Central memory CD4-positive, alpha-beta T cell (primary cell): ENCODE results near the gene GSTO1.

Experiments
- DNase-seq: peaks from one replicate; pipeline ENCODE4 v3.0.0; 2022

Gene GSTO1

GRCh38 chr10:104277785-104278184 lies 23.1 kb downstream of the GSTO1 start:
- DNase-seq: no peak

GRCh38 chr10:104279550-104280259 lies 25.0 kb downstream of the GSTO1 start:
- DNase-seq: no peak

GRCh38 chr10:104281694-104282093 lies 27.0 kb downstream of the GSTO1 start:
- DNase-seq: no peak

- no peak for DNase-seq
Measured at GRCh38 chr10:104284846-104285245, 30.2 kb downstream of the GSTO1 start.

- no peak for DNase-seq
Measured at GRCh38 chr10:104286939-104287338, 32.2 kb downstream of the GSTO1 start.

- DNase-seq: no peak
Measured at GRCh38 chr10:104288355-104288754, 33.7 kb downstream of the GSTO1 start.

GRCh38 chr10:104291439-104291951 lies 36.8 kb downstream of the GSTO1 start:
- DNase-seq: peak; percentile 82

- DNase-seq: no peak
Measured at GRCh38 chr10:104293011-104293410, 38.3 kb downstream of the GSTO1 start.

- DNase-seq: no peak
Measured at GRCh38 chr10:104293781-104294321, 39.2 kb downstream of the GSTO1 start.

GRCh38 chr10:104296687-104297436 lies 42.2 kb downstream of the GSTO1 start:
- DNase-seq: no peak

- DNase-seq: no peak
Measured at GRCh38 chr10:104297697-104298660, 43.3 kb downstream of the GSTO1 start.

- DNase-seq: no peak
Measured at GRCh38 chr10:104299031-104299904, 44.6 kb downstream of the GSTO1 start.

- no peak for DNase-seq
Measured at GRCh38 chr10:104300002-104300735, 45.5 kb downstream of the GSTO1 start.

- no peak for DNase-seq
Measured at GRCh38 chr10:104300736-104301292, 46.1 kb downstream of the GSTO1 start.

- no peak for DNase-seq
Measured at GRCh38 chr10:104301907-104302690, 47.4 kb downstream of the GSTO1 start.

- no peak for DNase-seq
Measured at GRCh38 chr10:104303594-104304355, 49.1 kb downstream of the GSTO1 start.

- no peak for DNase-seq
Measured at GRCh38 chr10:104304356-104304745, 49.7 kb downstream of the GSTO1 start.

GRCh38 chr10:104304927-104305326 lies 50.2 kb downstream of the GSTO1 start:
- DNase-seq: no peak

GRCh38 chr10:104306897-104307296 lies 52.2 kb downstream of the GSTO1 start:
- DNase-seq: no peak
